Measurements from ENCODE around the gene ETV4.

Gene ETV4

GRCh38 chr17:43572368-43572980 lies 26.3 kb upstream of the ETV4 start:
- DNase-seq = no peak

- DNase-seq = no peak
Measured at GRCh38 chr17:43570518-43570928, 24.4 kb upstream of the ETV4 start.

- no peak for DNase-seq
Measured at GRCh38 chr17:43568506-43569082, 22.5 kb upstream of the ETV4 start.

- DNase-seq = no peak
Measured at GRCh38 chr17:43563600-43564594, 17.8 kb upstream of the ETV4 start.

- no peak for DNase-seq
Measured at GRCh38 chr17:43562679-43563599, 16.8 kb upstream of the ETV4 start.

- no peak for DNase-seq
Measured at GRCh38 chr17:43560461-43561427, 14.6 kb upstream of the ETV4 start.

- no peak for DNase-seq
Measured at GRCh38 chr17:43559161-43559816, 13.1 kb upstream of the ETV4 start.

GRCh38 chr17:43558805-43559160 lies 12.6 kb upstream of the ETV4 start:
- DNase-seq = no peak

- DNase-seq = no peak
Measured at GRCh38 chr17:43556292-43556691, 10.2 kb upstream of the ETV4 start.

GRCh38 chr17:43554857-43555256 lies 8.7 kb upstream of the ETV4 start:
- DNase-seq = no peak

GRCh38 chr17:43553573-43553972 lies 7.4 kb upstream of the ETV4 start:
- DNase-seq = no peak

GRCh38 chr17:43552229-43552837 lies 6.2 kb upstream of the ETV4 start:
- DNase-seq = no peak

- DNase-seq = no peak
Measured at GRCh38 chr17:43550754-43551153, 4.6 kb upstream of the ETV4 start.

- no peak for DNase-seq
Measured at GRCh38 chr17:43549496-43549895, 3.4 kb upstream of the ETV4 start.

GRCh38 chr17:43548689-43549379 lies 2.7 kb upstream of the ETV4 start:
- DNase-seq = no peak

- DNase-seq = no peak
Measured at GRCh38 chr17:43547659-43548256, 1.6 kb upstream of the ETV4 start.

- DNase-seq = no peak
Measured at GRCh38 chr17:43547189-43547550, 1.0 kb upstream of the ETV4 start.

- no peak for DNase-seq
Measured at GRCh38 chr17:43545383-43545632, 832 bp downstream of the ETV4 start.

GRCh38 chr17:43543771-43544575 lies 2.2 kb downstream of the ETV4 start:
- DNase-seq = no peak

All from effector CD8-positive, alpha-beta T cell (primary cell).